H1 (cell line): ENCODE measurements around the gene TBC1D13. TPM values are rescaled to one million over a fixed set of nuclear protein-coding genes. Genes with fewer than 3 reads are reported as not detected.

Source experiments
- KDM4A ChIP-seq: IDR thresholded peaks from one replicate; pipeline ENCODE4 v1.7.1; 2012; ENCODE audit warnings: low read depth, mild to moderate bottlenecking, moderate library complexity, low read length, inconsistent platforms; ENCODE audit not compliant: severe bottlenecking
- SIN3A ChIP-seq, 2 experiments: IDR thresholded peaks in 1 of 2; conservative IDR thresholded peaks in 1 of 2; 2 replicates each; pipeline ENCODE4 v1.6.1; 2011 to 2012; ENCODE audit warnings: low read length in 2 of 2, improper control_type of control experiment in 1 of 2, low read depth in 1 of 2, mild to moderate bottlenecking in 1 of 2
- TAF7 ChIP-seq: optimal IDR thresholded peaks from 2 replicates; pipeline ENCODE3; 2011; ENCODE audit warnings: low read depth, mild to moderate bottlenecking, inconsistent platforms, low read length, moderate library complexity, borderline replicate concordance
- YY1 ChIP-seq: IDR thresholded peaks from 2 replicates; pipeline ENCODE4 v1.6.1; 2011; ENCODE audit warnings: low read depth, mild to moderate bottlenecking, low read length
- ZNF274 ChIP-seq: IDR thresholded peaks from 2 replicates; pipeline ENCODE4 v1.7.0; 2012; ENCODE audit warnings: low read length, borderline replicate concordance; ENCODE audit errors: extremely low read depth
- polyA plus RNA-seq, 7 experiments: library from polyadenylated mRNA; depleted of rRNA in 3 of 7; stranded (reverse) in 5 of 7; unstranded in 2 of 7; fragments of >200 nt in 5 of 7; fragments of 200-250 nt in 2 of 7; gene quantifications; 1 replicate in 5 of 7; 2 replicates in 1 of 7; 4 replicates in 1 of 7; pipeline versions ENCODE4 v1.2.1 to v1.2.3, GENCODE V29; 2011 to 2013; ENCODE audit warnings: missing spikeins in 2 of 7, mixed read lengths in 2 of 7
- total RNA-seq: library from RNA; stranded (reverse); fragmentation: NEBNext Ultra II Directional; extraction: Animal tissue kit (Norgen Biotek cat#: 25700); gene quantifications from 2 replicates; pipeline ENCODE4 v1.2.1, GENCODE V29; 2021

Gene TBC1D13
- total and polyA plus RNA-seq, 2 of the 8 experiments (the other 6 are each of a cell fraction or from before 2014, with no cell fraction given): 21.3 to 24.7 TPM

DNA sequence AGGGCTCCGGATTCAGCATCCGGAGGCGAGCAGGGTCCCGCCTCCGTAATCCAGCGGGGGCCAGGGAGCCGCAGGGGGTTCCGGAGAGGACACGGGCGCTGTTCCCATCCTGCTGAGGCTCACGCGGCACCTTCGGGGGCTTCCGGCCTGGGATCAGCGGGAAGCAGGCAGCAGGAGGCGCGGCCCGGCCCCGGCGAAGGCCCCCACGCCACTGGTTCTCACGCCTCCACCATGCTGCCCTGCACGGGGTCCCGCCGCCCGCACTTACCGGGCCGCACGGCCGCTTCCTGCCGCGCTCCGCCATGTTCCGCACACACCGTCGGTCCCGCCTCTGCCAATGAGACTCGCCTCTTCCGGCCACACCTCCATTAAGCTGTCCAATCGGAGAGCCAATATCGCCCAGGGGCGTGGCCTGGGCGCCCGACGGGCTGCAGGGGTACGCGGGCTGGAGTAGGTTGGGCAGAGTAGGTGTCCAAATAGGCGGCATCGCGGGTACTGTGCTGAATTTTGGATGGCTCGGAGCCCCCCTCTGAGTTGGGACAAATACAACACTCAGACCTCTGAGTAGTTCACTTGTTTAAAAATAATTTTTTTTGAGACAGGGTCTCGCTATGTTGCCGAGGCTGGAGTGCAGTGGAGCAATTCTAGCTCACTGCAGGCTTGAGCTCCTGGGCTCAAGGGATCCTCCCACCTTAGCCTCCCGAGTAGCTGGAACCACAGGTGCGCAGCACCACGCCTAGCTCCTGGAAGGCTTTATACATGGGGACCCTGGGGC, 42.6 kb downstream of the TBC1D13 start, which contains the start of gene SPOUT1 (continued):
- TF ChIP-seq YY1: peak; percentile 92
- TF ChIP-seq TAF7: peak; percentile 85
- peak; percentile 87 for TF ChIP-seq KDM4A
- no peak for TF ChIP-seq ZNF274
- peak in 1 of 2 experiments; percentile 72; a peak in 1 of 4 replicates for TF ChIP-seq SIN3A (conservative IDR thresholded peaks at IDR 0.05 in 1 of 2, IDR thresholded peaks at IDR 0.05 in 1 of 2; ENCODE audit: low read depth in 1 of 2, low read length in 2 of 2)
- TF ChIP-seq, all 59 proteins: peak for 18
